ENCODE data around the gene AHCYL1.

GRCh38 chr1:110056776-110057175 is 72.2 kb downstream of the AHCYL1 start:
- TF ChIP-seq EZH2phosphoT487 (IDR thresholded peaks at IDR 0.05; ENCODE audit: insufficient read depth, low read depth) (no peak), EZH2 (IDR thresholded peaks at IDR 0.05; ENCODE audit: insufficient read depth, poor library complexity, severe bottlenecking) (no peak)
